ENCODE measurements around the gene SIGLEC12. TPM values are rescaled to one million over a fixed set of nuclear protein-coding genes. Genes with fewer than 3 reads are reported as not detected.

SIGLEC12 gene
- total and polyA plus RNA-seq, 9 of the 15 experiments (the other 6 are each of a cell fraction or from before 2014, with no cell fraction given), result 0.08 to 1.3 (median 0.54) TPM

GRCh38 chr19:51497666-51498065 is 3.9 kb downstream of the SIGLEC12 start (continued):
- TF ChIP-seq ZNF395 (CRISPR knock-in tag; IDR thresholded peaks at IDR 0.05) (no peak), ZNF311 (CRISPR knock-in tag; IDR thresholded peaks at IDR 0.05) (no peak), POLR2B (IDR thresholded peaks at IDR 0.05; ENCODE audit: low read depth, partially characterized antibody) (no peak), ZNF639 (CRISPR knock-in tag; conservative IDR thresholded peaks at IDR 0.05 in 1 of 2, IDR thresholded peaks at IDR 0.05 in 1 of 2) (no peak), DNMT1 (IDR thresholded peaks at IDR 0.05) (no peak), THRB (CRISPR knock-in tag; conservative IDR thresholded peaks at IDR 0.05) (no peak), ETS1 (conservative IDR thresholded peaks at IDR 0.05; ENCODE audit: control insufficient read depth, low read depth, low read length) (no peak)

Data from K562 (cell line).